NCI-H146 treated with DMSO at 0.1 percent for 48 hours (cell line): ENCODE results near the gene ZDHHC11.
"Not testable (repeated sequence)": the region's sequence is repeated elsewhere in the genome, so short reads cannot be mapped to it uniquely, and the experiment has no call there.

ENCODE experiments used
- DNase-seq: peaks from one replicate; lab custom pipeline; 2025; ENCODE audit not compliant: unreplicated experiment; lab: John Stamatoyannopoulos, UW

The ZDHHC11 gene

DNA sequence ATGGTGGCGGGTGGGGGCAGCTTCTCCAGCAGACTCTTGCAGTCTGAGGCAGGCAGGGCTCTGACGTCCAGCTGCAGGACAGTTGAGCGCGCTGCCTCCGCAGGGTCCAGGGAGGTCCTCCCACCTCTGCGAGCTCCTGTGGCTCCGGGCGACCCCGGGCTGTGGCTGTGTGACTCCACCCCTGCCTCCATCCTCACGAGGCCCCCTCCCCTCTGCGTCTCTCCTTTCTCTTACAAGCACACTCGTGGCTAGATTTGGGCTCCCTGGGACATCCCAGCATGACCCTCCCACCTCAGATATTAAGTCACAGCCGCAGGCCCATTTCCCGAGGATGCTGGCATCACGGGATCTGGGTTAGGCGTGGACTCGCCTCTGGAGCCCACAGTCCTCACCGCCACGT, 100.6 kb downstream of the ZDHHC11 start:
- not testable (repeated sequence) for DNase-seq

DNA sequence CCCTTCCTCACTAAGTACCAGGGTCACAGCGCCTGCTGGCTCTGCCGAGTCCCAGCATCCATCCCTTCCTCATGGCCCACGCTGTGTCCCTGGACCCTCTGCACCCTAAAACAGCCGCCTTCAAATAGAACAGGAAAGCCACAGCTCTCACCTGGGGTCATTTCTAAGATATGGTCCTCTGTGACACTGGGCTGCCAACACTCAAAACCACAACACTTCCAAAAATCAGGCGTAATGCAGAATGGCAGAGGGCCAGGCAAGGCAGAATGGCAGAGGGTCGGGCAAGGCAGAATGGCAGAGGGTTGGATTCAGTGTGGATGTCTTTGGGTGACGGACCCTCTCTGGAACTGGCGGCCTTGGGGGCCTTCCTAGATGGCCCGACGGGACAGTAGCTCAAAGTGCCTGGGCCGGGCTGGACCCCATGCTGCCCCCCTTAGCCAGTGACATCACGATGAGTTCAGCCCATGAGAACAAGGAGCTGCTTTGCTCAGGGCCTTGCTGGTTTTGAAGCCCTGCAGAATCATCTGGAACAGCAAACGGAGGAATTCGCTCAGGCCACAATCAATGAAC, 101.6 kb downstream of the ZDHHC11 start:
- no peak for DNase-seq

GRCh38 chr5:748011-748980, 102.5 kb downstream of the ZDHHC11 start:
- not testable (repeated sequence) for DNase-seq

DNA sequence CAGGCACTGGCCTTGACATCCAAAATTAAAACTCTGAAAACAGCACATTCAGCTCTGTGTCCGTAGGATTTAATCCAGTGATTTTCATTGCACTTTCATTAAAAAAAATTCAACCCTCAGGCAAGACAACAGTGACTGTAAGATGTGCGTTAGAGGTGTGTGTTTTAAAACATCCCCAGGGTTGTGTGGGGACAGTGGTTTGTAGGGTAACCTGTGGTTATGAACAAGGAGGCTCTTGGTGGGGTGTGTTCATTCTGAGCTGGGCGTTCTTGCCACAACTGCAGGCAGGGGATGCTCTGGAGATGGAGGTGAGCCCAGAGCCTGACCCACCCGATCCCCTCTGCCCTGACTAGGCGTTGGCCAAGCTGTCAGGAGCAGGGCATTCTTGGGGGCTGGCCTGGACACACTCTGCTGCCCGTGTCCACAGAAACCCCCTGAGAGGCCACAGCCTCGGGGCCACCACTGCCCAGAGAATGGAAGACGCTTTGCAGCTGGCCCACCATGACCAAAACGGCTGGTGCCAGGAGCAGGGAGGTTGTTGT, 103.4 kb downstream of the ZDHHC11 start:
- DNase-seq, result not testable (repeated sequence)

DNA sequence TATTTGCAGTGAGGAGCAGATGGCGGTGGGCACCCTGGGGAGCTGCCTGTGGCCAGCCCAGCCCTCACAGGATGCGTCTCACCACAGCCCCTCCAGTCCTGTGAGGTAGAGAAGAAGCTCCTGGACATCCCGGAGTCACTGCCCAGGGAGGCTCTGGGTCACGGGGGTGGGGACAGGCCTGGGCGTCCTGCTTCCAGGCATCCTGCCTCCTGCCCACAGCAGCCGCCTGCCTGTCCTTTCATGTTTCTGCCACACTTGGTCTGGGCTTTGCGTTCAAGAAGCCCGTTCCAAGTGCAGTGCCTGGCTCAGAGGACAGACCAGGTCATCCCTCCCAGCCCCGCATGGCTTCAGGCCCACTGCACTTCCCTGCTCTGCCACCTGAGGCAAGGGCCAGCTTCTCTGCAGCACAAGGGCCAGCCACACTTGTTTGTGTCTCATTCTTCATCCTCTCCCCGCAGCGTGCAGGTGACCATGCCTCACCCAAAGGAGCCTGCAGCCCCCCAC, 104.5 kb downstream of the ZDHHC11 start:
- DNase-seq, result no peak
